Measurements from ENCODE around the gene TCF4.

Gene TCF4

GRCh38 chr18:55625901-55626300, 37.9 kb upstream of the TCF4 start:
- TF ChIP-seq CTCF (IDR thresholded peaks at IDR 0.05; ENCODE audit: insufficient read depth, low read depth, low read length, missing control alignments), result no peak
- DNase-seq (ENCODE audit: low read depth), result no peak
- no peak overlapping the region for H3K4me3 ChIP-seq (ENCODE audit: low read length)

GRCh38 chr18:55623626-55624025, 35.6 kb upstream of the TCF4 start:
- DNase-seq (ENCODE audit: low read depth), result no peak
- H3K4me3 ChIP-seq (ENCODE audit: low read length), result no peak overlapping the region
- TF ChIP-seq CTCF (IDR thresholded peaks at IDR 0.05; ENCODE audit: insufficient read depth, low read depth, low read length, missing control alignments), result no peak

DNA sequence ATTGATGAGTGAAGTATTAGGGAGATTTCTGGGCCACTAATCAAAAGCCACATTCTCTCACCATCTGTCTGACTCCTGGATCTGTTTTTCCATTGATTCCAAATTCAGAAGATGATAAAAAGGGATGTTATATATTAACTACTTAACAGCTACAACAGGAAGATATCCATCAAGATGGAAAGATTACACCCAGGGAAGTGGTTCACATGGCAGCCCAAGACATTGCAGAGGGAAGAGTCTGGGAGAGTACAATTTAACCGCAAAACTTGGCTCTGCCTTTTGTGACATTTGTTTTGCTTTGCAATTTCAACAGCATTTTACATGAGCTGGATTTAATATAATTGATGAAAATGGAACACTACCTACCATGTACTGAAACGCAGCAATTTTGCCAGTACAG, 22.5 kb upstream of the TCF4 start:
- H3K4me3 ChIP-seq (ENCODE audit: low read length), result no peak overlapping the region
- DNase-seq (ENCODE audit: low read depth), result no peak
- TF ChIP-seq CTCF (IDR thresholded peaks at IDR 0.05; ENCODE audit: insufficient read depth, low read depth, low read length, missing control alignments), result no peak

DNA sequence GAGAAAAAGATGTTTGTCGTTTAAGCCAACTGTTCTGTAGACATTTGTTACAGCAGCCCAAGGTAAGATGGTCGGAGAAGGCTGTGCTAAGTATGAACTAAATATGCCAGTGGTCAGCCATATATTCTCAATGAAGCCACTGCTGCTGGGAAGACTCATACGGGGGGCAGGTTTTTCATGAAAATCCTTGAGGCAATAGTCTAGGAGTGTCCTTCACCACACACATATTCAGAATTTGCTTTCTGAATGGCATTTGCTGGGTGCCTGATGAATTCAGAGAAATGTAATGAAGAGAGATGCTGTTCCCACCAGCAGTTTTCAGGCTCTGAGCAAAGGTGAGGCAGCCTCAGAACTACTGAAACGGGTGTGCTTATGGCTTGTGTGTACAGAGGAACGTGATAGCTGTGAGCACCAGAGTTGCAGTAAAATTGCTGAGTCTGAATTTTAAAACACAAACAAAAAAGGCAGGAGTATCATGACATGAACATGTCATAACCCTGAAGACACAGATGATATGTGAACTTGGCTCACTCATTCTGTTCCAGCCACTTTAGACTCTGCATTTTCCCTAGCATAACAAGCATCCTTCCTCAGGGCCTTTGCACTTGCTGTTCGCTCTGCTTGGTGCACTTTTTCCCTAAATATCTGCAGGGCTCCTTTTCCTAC, 21.3 kb upstream of the TCF4 start:
- TF ChIP-seq CTCF (IDR thresholded peaks at IDR 0.05; ENCODE audit: insufficient read depth, low read depth, low read length, missing control alignments), result no peak
- H3K4me3 ChIP-seq (ENCODE audit: low read length), result no peak overlapping the region
- no peak for DNase-seq (ENCODE audit: low read depth)

- DNase-seq (ENCODE audit: low read depth), result no peak
- H3K4me3 ChIP-seq (ENCODE audit: low read length), result no peak overlapping the region
- no peak for TF ChIP-seq CTCF (IDR thresholded peaks at IDR 0.05; ENCODE audit: insufficient read depth, low read depth, low read length, missing control alignments)
Observed at GRCh38 chr18:55608497-55608896, 20.5 kb upstream of the TCF4 start.

- no peak overlapping the region for H3K4me3 ChIP-seq (ENCODE audit: low read length)
- no peak for DNase-seq (ENCODE audit: low read depth)
- no peak for TF ChIP-seq CTCF (IDR thresholded peaks at IDR 0.05; ENCODE audit: insufficient read depth, low read depth, low read length, missing control alignments)
Observed at GRCh38 chr18:55607773-55608172, 19.8 kb upstream of the TCF4 start.

DNA sequence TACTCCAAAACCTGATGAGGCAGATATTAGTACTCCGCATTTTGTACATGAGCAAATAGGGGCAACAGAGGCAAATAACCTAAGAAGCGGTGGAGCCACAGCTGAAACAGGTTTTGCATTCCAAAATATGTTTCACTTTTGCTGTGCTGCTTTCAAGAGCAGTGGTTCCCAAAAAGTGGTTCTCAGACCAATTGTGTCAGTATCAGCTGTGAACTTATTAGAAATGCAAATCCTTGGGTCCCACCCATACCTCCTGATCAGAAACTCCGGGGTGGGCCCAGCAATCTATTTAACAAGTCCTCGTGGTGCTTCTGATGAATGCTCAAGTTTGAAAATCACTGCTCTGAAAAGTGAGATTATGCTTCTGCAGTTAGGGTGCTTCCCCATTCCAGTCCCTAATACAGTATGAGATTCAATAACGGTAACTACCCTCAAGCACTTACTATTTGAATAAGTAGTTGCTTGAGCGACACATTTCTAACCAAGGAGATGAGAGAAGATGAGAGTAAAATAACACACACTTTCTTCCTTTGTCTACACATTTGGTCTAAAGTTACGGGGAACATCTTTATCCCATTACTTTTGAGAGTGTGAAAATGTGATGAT, 17.8 kb upstream of the TCF4 start:
- H3K4me3 ChIP-seq (ENCODE audit: low read length), result no peak overlapping the region
- no peak for DNase-seq (ENCODE audit: low read depth)
- TF ChIP-seq CTCF (IDR thresholded peaks at IDR 0.05; ENCODE audit: insufficient read depth, low read depth, low read length, missing control alignments), result no peak

All from epithelial cell of esophagus (primary cell).